ENCODE data around the gene BRD9. TPM values are rescaled to one million over a fixed set of nuclear protein-coding genes. Genes with fewer than 3 reads are reported as not detected.

The BRD9 gene
- total and polyA plus RNA-seq, 2 donors (not counting 3 experiments of a cell fraction or from before 2014, with no cell fraction given), result 17.6 to 67.6 TPM

DNA sequence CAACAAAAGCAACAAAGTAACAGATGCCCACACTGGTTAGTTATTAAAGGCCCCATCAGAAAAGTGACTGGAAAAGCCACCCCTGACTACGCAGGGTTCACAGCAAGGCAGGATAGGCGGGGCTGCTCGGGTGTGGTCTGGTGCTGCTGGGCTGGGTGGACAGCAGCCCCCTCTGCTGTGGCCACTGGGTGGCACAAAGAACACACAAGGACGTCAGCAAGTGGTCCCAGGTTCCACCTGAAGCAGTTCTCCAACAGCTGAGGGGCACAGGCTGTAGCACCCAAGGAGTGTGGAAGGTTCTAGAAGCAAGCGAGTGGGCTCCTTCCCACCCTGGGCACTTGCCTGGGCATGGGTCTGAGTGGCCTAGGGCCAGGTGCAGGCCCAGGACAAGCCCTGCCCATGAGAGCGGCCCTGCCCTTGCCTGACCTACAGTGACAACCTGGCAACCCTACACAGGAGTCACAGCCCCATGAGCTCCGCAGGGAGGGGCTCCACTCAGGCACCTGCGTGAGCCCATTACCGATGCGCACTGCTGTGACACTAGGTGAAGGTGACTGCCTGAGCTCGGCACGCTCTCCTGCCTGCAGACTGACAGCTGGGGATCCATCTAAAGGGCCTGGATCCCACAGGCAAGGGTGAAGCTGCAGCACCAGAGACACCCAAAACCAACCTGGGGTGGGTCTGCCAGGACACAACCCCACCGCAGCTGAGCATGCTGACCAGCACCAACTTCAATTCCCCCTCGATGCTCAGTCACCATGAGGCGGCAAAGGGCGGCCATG, 8.1 kb downstream of the BRD9 start:
- BruUV-seq (replicated peaks), result no TSS peak

More for the DNA sequence above, 8.1 kb downstream of the BRD9 start:
- FAIRE-seq (no peak), DNase-seq (ENCODE audit: low read depth, low spot score) (no peak)
- no peaks in the 10 kb centered on the region for H3K27me3 ChIP-seq (ENCODE audit: control insufficient read depth in 2 of 2, insufficient read depth in 2 of 2, low read length in 2 of 2)
- no peaks in the 10 kb centered on the region for H3K9me1 ChIP-seq (replicated peaks; ENCODE audit: control insufficient read depth, extremely low read depth, insufficient read depth, low read length)
- H3K4me1 ChIP-seq (ENCODE audit: control insufficient read depth, extremely low read depth, insufficient read depth, low read length), result no peaks in the 10 kb centered on the region
- POLR2A ChIA-PET, result interaction anchor here (0.5 kb wide), 1 partner anchor 366 kb away, joined by 3 read pairs; no protein-coding TSS in a partner anchor
- H3K9me3 ChIP-seq (replicated peaks; ENCODE audit: control insufficient read depth, insufficient read depth, low read length), result no peaks in the 10 kb centered on the region
- H3K36me3 ChIP-seq (ENCODE audit: control insufficient read depth in 2 of 2, extremely low read depth in 1 of 2, insufficient read depth in 2 of 2, low read length in 2 of 2), result peaks cover 14 to 72% of the 10 kb centered on the region in 2 experiments
- no peaks in the 10 kb centered on the region for H4K20me1 ChIP-seq (replicated peaks; ENCODE audit: control insufficient read depth, extremely low read depth, insufficient read depth, low read length)
- peaks cover 50% of the 10 kb centered on the region for H3K79me2 ChIP-seq (ENCODE audit: control insufficient read depth, insufficient read depth, low read length)
- TF ChIP-seq FOS (IDR thresholded peaks at IDR 0.05; ENCODE audit: borderline replicate concordance, insufficient read depth, low read length) (no peak), POLR2AphosphoS5 (IDR thresholded peaks at IDR 0.05; ENCODE audit: insufficient read depth, low read depth, low read length) (no peak), JUN (IDR thresholded peaks at IDR 0.05; ENCODE audit: borderline replicate concordance, insufficient read depth, insufficient read length, low read depth) (no peak), EZH2 (IDR thresholded peaks at IDR 0.05; ENCODE audit: borderline replicate concordance, low read depth, low read length, severe bottlenecking) (no peak), MYC (IDR thresholded peaks at IDR 0.05; ENCODE audit: low read depth, low read length) (no peak), POLR2A (IDR thresholded peaks at IDR 0.05; ENCODE audit: low read depth, low read length) (no peak), GATA2 (IDR thresholded peaks at IDR 0.05; ENCODE audit: insufficient read depth, insufficient read length, low read depth, low read length) (no peak), CTCF (IDR thresholded peaks at IDR 0.05; ENCODE audit: extremely low read depth in 1 of 2, insufficient read depth in 1 of 2, low read depth in 1 of 2, low read length in 2 of 2) (no peak)
- TF ChIP-seq, protein P1, sequence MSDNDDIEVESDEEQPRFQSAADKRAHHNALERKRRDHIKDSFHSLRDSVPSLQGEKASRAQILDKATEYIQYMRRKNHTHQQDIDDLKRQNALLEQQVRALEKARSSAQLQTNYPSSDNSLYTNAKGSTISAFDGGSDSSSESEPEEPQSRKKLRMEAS (IDR thresholded peaks at IDR 0.05; ENCODE audit: insufficient read depth, insufficient read length), result no peak
- no peak overlapping the region for H3K4me3 ChIP-seq (replicated peaks in 1 of 3; ENCODE audit: insufficient read depth in 1 of 3, low read depth in 1 of 3, low read length in 3 of 3)
- H2AFZ ChIP-seq (ENCODE audit: low read depth, low read length), result no peak overlapping the region
- H3K9ac ChIP-seq (replicated peaks; ENCODE audit: extremely low read depth, insufficient read depth, low read length), result no peak overlapping the region
- H3K27ac ChIP-seq (ENCODE audit: insufficient read depth, low read depth, low read length), result no peak overlapping the region
- dilution Hi-C loops (cut with MboI; ENCODE audit: extremely low pct_ligation_motif_present, low sequenced_read_pairs), result no loop called here
- intact Hi-C loops (cut with micrococcal nuclease), result no loop called here
- CTCF ChIA-PET, result no interaction called here
- no peak overlapping the region for H3K4me2 ChIP-seq (ENCODE audit: insufficient read depth, low read length)

Data from endothelial cell of umbilical vein (primary cell).